ENCODE data around the gene ZNF23.

The ZNF23 gene

GRCh38 chr16:71441348-71442050 is 20.5 kb downstream of the ZNF23 start:
- TF ChIP-seq CTCF (IDR thresholded peaks at IDR 0.05; ENCODE audit: insufficient read depth, low read depth, low read length, missing control alignments), result no peak
- DNase-seq (ENCODE audit: low read depth), result no peak
- H3K4me3 ChIP-seq (ENCODE audit: low read depth, low read length), result no peak overlapping the region

- H3K4me3 ChIP-seq (ENCODE audit: low read depth, low read length), result no peak overlapping the region
- no peak for TF ChIP-seq CTCF (IDR thresholded peaks at IDR 0.05; ENCODE audit: insufficient read depth, low read depth, low read length, missing control alignments)
- DNase-seq (ENCODE audit: low read depth), result no peak
Observed at GRCh38 chr16:71440669-71441347, 21.2 kb downstream of the ZNF23 start.

GRCh38 chr16:71439523-71439922 is 22.5 kb downstream of the ZNF23 start:
- no peak for DNase-seq (ENCODE audit: low read depth)
- no peak for TF ChIP-seq CTCF (IDR thresholded peaks at IDR 0.05; ENCODE audit: insufficient read depth, low read depth, low read length, missing control alignments)
- H3K4me3 ChIP-seq (ENCODE audit: low read depth, low read length), result no peak overlapping the region

- H3K4me3 ChIP-seq (ENCODE audit: low read depth, low read length), result no peak overlapping the region
- no peak for TF ChIP-seq CTCF (IDR thresholded peaks at IDR 0.05; ENCODE audit: insufficient read depth, low read depth, low read length, missing control alignments)
- DNase-seq (ENCODE audit: low read depth), result no peak
Observed at GRCh38 chr16:71436473-71436872, 25.6 kb downstream of the ZNF23 start.

GRCh38 chr16:71432906-71433305 is 29.1 kb downstream of the ZNF23 start:
- no peak overlapping the region for H3K4me3 ChIP-seq (ENCODE audit: low read depth, low read length)
- TF ChIP-seq CTCF (IDR thresholded peaks at IDR 0.05; ENCODE audit: insufficient read depth, low read depth, low read length, missing control alignments), result no peak
- no peak for DNase-seq (ENCODE audit: low read depth)

GRCh38 chr16:71431991-71432390 is 30.1 kb downstream of the ZNF23 start:
- no peak for TF ChIP-seq CTCF (IDR thresholded peaks at IDR 0.05; ENCODE audit: insufficient read depth, low read depth, low read length, missing control alignments)
- no peak overlapping the region for H3K4me3 ChIP-seq (ENCODE audit: low read depth, low read length)
- no peak for DNase-seq (ENCODE audit: low read depth)

Measured in GM12865 (cell line).